ENCODE data around the gene LIN28A.
A peak's percentile ranks its signal among the peaks of the same experiment; 100 is the strongest.

The LIN28A gene

GRCh38 chr1:26475989-26476388, 65.4 kb downstream of the LIN28A start:
- DNase-seq: no peak
- no peaks in the 10 kb centered on the region for H3K9me3 Mint-ChIP-seq
- no peaks in the 10 kb centered on the region for H3K27me3 Mint-ChIP-seq
- no peak overlapping the region for H3K4me3 Mint-ChIP-seq
- peaks cover 74% of the 10 kb centered on the region for H3K36me3 Mint-ChIP-seq (ENCODE audit: low read depth)
- H3K4me1 Mint-ChIP-seq (ENCODE audit: low read depth): peaks cover 49% of the 10 kb centered on the region
- H3K27ac Mint-ChIP-seq: peak overlapping the region; percentile 89

- Mint-ChIP-seq H3K36me3 (ENCODE audit: low read depth) (peaks cover 77% of the 10 kb centered on the region), H3K27me3 (no peaks in the 10 kb centered on the region), H3K4me1 (ENCODE audit: low read depth) (peaks cover 39% of the 10 kb centered on the region), H3K27ac (peak overlapping the region; percentile 89), H3K4me3 (no peak overlapping the region), H3K9me3 (no peaks in the 10 kb centered on the region)
- DNase-seq: no peak
These were observed 66.3 kb downstream of the LIN28A start for GRCh38 chr1:26476958-26477357.

- peak overlapping the region; percentile 89 for H3K27ac Mint-ChIP-seq
- H3K27me3 Mint-ChIP-seq: no peaks in the 10 kb centered on the region
- peaks cover 42% of the 10 kb centered on the region for H3K4me1 Mint-ChIP-seq (ENCODE audit: low read depth)
- no peak for DNase-seq
- peaks cover 73% of the 10 kb centered on the region for H3K36me3 Mint-ChIP-seq (ENCODE audit: low read depth)
- H3K9me3 Mint-ChIP-seq: no peaks in the 10 kb centered on the region
- no peak overlapping the region for H3K4me3 Mint-ChIP-seq
These were observed 67.0 kb downstream of the LIN28A start for GRCh38 chr1:26477446-26478152.

GRCh38 chr1:26478159-26478558, 67.5 kb downstream of the LIN28A start:
- H3K4me1 Mint-ChIP-seq (ENCODE audit: low read depth): peaks cover 46% of the 10 kb centered on the region
- H3K27me3 Mint-ChIP-seq: no peaks in the 10 kb centered on the region
- H3K9me3 Mint-ChIP-seq: no peaks in the 10 kb centered on the region
- H3K27ac Mint-ChIP-seq: no peak overlapping the region
- no peak for DNase-seq
- H3K4me3 Mint-ChIP-seq: no peak overlapping the region
- peaks cover 71% of the 10 kb centered on the region for H3K36me3 Mint-ChIP-seq (ENCODE audit: low read depth)

GRCh38 chr1:26478988-26479387, 68.4 kb downstream of the LIN28A start:
- H3K4me3 Mint-ChIP-seq: no peak overlapping the region
- peaks cover 43% of the 10 kb centered on the region for H3K4me1 Mint-ChIP-seq (ENCODE audit: low read depth)
- no peaks in the 10 kb centered on the region for H3K27me3 Mint-ChIP-seq
- no peak for DNase-seq
- H3K36me3 Mint-ChIP-seq (ENCODE audit: low read depth): peaks cover 63% of the 10 kb centered on the region
- H3K9me3 Mint-ChIP-seq: no peaks in the 10 kb centered on the region
- H3K27ac Mint-ChIP-seq: peak overlapping the region; percentile 57
